CD4-positive, CD25-positive, alpha-beta regulatory T cell (primary cell): ENCODE data around the gene HLCS. TPM values are rescaled to one million over a fixed set of nuclear protein-coding genes. Genes with fewer than 3 reads are reported as not detected.
"Not testable (repeated sequence)": the region's sequence is repeated elsewhere in the genome, so short reads cannot be mapped to it uniquely, and the experiment has no call there.

ENCODE experiments used
- ATAC-seq, 2 donors: fragments of 150-1000 bp; cut with Tn5 transposase; one replicate each; pipeline ENCODE4 v1.10.0; 2021; ENCODE audit warnings: low read depth in 2 of 2, moderate number of reproducible peaks in 2 of 2, moderate library complexity in 1 of 2
- DNase-seq, 3 donors: peaks; one replicate each; pipeline versions ENCODE4 v3.0.0 to v3.0.0-alpha.2; 2012 to 2022; ENCODE audit warnings: mixed read lengths in 1 of 3
- H3K27ac ChIP-seq: one replicate; pipeline ENCODE4 v1.7.0; 2013; ENCODE audit warnings: mild to moderate bottlenecking, low read length; ENCODE audit not compliant: insufficient read depth, poor library complexity, severe bottlenecking
- H3K27me3 ChIP-seq: one replicate; pipeline ENCODE4 v1.7.0; 2013; ENCODE audit warnings: low read length; ENCODE audit not compliant: control insufficient read depth, insufficient read depth
- H3K36me3 ChIP-seq: one replicate; pipeline ENCODE4 v1.7.0; 2013; ENCODE audit warnings: mild to moderate bottlenecking, low read length, moderate library complexity; ENCODE audit not compliant: control insufficient read depth, insufficient read depth
- H3K4me1 ChIP-seq: 2 replicates; pipeline ENCODE4 v1.7.0; 2013; ENCODE audit warnings: mild to moderate bottlenecking, low read length; ENCODE audit not compliant: insufficient read depth, control insufficient read depth, poor library complexity, severe bottlenecking
- H3K4me3 ChIP-seq: one replicate; pipeline ENCODE4 v1.7.0; 2013; ENCODE audit warnings: low read depth, mild to moderate bottlenecking, low read length, moderate library complexity
- H3K9me3 ChIP-seq, 2 experiments: 1 replicate in 1 of 2; 2 replicates in 1 of 2; pipeline ENCODE4 v1.7.0; 2013; ENCODE audit warnings: low read length in 2 of 2, mild to moderate bottlenecking in 1 of 2, moderate library complexity in 1 of 2; ENCODE audit not compliant: control insufficient read depth in 2 of 2
- H3K27ac Mint-ChIP-seq, 3 donors: one replicate each; pipeline ENCODE4 v1.8.0; 2020 to 2022; ENCODE audit warnings: mild to moderate bottlenecking in 3 of 3, mixed read lengths in 3 of 3, moderate library complexity in 2 of 3
- H3K27me3 Mint-ChIP-seq: one replicate; pipeline ENCODE4 v1.8.0; 2022; ENCODE audit warnings: mild to moderate bottlenecking, mixed read lengths
- H3K36me3 Mint-ChIP-seq: one replicate; pipeline ENCODE4 v1.8.0; 2020; ENCODE audit warnings: mixed read lengths
- H3K4me1 Mint-ChIP-seq, 4 donors: one replicate each; pipeline ENCODE4 v1.8.0; 2020 to 2022; ENCODE audit warnings: mixed read lengths in 4 of 4, mild to moderate bottlenecking in 1 of 4
- H3K4me3 Mint-ChIP-seq, 4 donors: one replicate each; pipeline ENCODE4 v1.8.0; 2020 to 2022; ENCODE audit warnings: mild to moderate bottlenecking in 4 of 4, mixed read lengths in 4 of 4, moderate library complexity in 3 of 4
- H3K9me3 Mint-ChIP-seq, 7 donors: one replicate each; pipeline ENCODE4 v1.8.0; 2020 to 2022; ENCODE audit warnings: mixed read lengths in 7 of 7, mild to moderate bottlenecking in 3 of 7, moderate library complexity in 2 of 7
- polyA plus RNA-seq, 4 donors: library from polyadenylated mRNA; unstranded; fragments of 300-500 nt; fragmentation: Illumina TruSeq; gene quantifications; one replicate each; pipeline ENCODE4 v1.2.3, GENCODE V29; 2021
- total RNA-seq: library from RNA; stranded (reverse); gene quantifications from one replicate; pipeline ENCODE4 v1.2.3, GENCODE V29; 2022

HLCS gene
- total and polyA plus RNA-seq, 5 donors from 2014 or later = 5.2 to 13.6 (median 11.0) TPM

GRCh38 chr21:37002851-37003250 lies 36.4 kb upstream of the HLCS start:
- not testable (repeated sequence) for H3K27ac Mint-ChIP-seq, H3K9me3 Mint-ChIP-seq, ATAC-seq, H3K36me3 Mint-ChIP-seq, DNase-seq, H3K4me3 Mint-ChIP-seq, H3K4me3 ChIP-seq, H3K36me3 ChIP-seq, H3K27me3 ChIP-seq, H3K27ac ChIP-seq, H3K9me3 ChIP-seq
- peaks cover 27% of the 10 kb centered on the region for H3K27me3 Mint-ChIP-seq
- H3K4me1 Mint-ChIP-seq = peaks cover 0 to 15% (median 6%) of the 10 kb centered on the region in 4 donors
- H3K4me1 ChIP-seq = peaks cover 14% of the 10 kb centered on the region

DNA sequence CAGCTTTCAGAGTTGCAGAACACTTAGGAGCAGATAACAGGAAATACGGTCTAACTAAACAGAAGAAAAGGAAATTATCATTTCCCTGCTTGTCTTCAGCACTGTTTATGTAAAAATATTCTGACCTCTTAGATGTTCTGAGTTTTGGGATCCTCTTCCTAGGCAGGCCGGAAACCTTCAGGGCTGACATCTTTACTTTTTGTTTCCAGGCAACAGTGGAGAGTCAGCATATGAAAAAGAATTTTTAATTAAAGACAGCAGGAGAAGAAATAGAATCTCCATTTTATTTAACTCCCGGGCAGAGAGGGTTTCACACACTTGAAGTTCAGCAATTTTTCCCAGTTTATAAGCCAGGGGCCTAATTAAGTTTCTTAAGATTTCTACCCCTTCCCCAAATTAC lies 35.0 kb upstream of the HLCS start:
- Mint-ChIP-seq H3K27me3 (peaks cover 17% of the 10 kb centered on the region), H3K36me3 (no peaks in the 10 kb centered on the region), H3K27ac (no peak overlapping the region), H3K9me3 (no peaks in the 10 kb centered on the region), H3K4me1 (peaks cover 0 to 9% (median 2%) of the 10 kb centered on the region in 4 donors), H3K4me3 (no peak overlapping the region)
- Histone ChIP-seq H3K27ac (no peak overlapping the region), H3K4me3 (no peak overlapping the region), H3K36me3 (no peaks in the 10 kb centered on the region), H3K4me1 (peaks cover 6% of the 10 kb centered on the region), H3K9me3 (no peaks in the 10 kb centered on the region), H3K27me3 (peaks cover 2% of the 10 kb centered on the region)
- ATAC-seq = no peak
- no peak for DNase-seq

GRCh38 chr21:37000381-37000780 lies 33.9 kb upstream of the HLCS start:
- ATAC-seq (no peak), DNase-seq (no peak)
- Mint-ChIP-seq H3K27ac (no peak overlapping the region), H3K36me3 (no peaks in the 10 kb centered on the region), H3K4me3 (no peak overlapping the region), H3K27me3 (peaks cover 13% of the 10 kb centered on the region), H3K4me1 (peaks cover 0 to 7% (median 2%) of the 10 kb centered on the region in 4 donors), H3K9me3 (no peaks in the 10 kb centered on the region)
- H3K36me3 ChIP-seq = no peaks in the 10 kb centered on the region
- no peaks in the 10 kb centered on the region for H3K4me1 ChIP-seq
- peaks cover 2% of the 10 kb centered on the region for H3K27me3 ChIP-seq
- H3K9me3 ChIP-seq = no peaks in the 10 kb centered on the region
- no peak overlapping the region for H3K4me3 ChIP-seq
- H3K27ac ChIP-seq = no peak overlapping the region

DNA sequence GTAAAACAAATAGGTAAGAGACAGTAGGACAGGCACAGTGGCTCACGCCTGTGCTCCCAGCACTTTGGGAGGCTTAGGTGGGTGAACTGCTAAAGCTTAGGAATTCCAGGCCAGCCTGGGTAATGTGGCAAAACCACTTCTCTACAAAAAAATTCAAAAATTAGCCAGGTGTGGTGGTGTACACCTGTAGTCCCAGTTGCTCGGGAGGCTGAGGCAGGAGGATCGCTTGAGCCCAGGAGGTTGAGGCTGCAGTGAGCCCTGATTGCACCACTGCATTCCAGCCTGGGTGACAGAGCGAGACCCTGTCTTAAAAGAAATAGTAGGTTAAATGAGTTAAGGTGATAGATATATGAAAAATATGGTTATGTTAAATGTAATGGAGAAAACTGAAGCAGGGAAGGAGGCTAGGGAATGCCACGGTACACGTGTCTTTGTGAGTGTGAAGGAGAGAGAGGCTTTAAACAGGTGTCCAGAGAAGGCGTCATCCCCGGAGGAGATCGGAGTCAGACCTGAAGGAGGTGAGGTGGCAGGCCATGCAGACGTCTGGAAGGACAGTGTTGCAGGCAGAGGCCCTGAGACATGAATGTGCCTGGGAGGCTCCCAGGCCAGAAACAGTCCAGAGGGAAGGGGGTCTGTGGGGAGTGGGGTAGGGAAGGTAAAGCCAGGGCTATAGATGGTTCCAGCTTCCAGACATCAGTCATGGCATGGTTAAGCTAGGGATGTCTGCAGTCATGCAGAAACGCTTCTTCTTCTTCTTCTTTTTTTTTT lies 32.8 kb upstream of the HLCS start:
- H3K4me1 Mint-ChIP-seq = peaks cover 0 to 7% (median 2%) of the 10 kb centered on the region in 4 donors
- no peak overlapping the region for H3K27ac ChIP-seq

GRCh38 chr21:36995285-36995684 lies 28.8 kb upstream of the HLCS start:
- H3K4me3 Mint-ChIP-seq, H3K4me3 ChIP-seq, H3K9me3 Mint-ChIP-seq, H3K36me3 ChIP-seq, H3K4me1 ChIP-seq, H3K27me3 ChIP-seq, H3K9me3 ChIP-seq, DNase-seq, H3K27ac ChIP-seq, H3K27ac Mint-ChIP-seq, ATAC-seq, H3K4me1 Mint-ChIP-seq, H3K36me3 Mint-ChIP-seq: not testable (repeated sequence)
- peaks cover 15% of the 10 kb centered on the region for H3K27me3 Mint-ChIP-seq

More for the DNA sequence above, 32.8 kb upstream of the HLCS start:
- Mint-ChIP-seq H3K36me3 (no peaks in the 10 kb centered on the region), H3K27me3 (peaks cover 10% of the 10 kb centered on the region), H3K27ac (no peak overlapping the region), H3K4me3 (peak overlapping the region in 1 of 4 donors; percentile 55), H3K9me3 (no peaks in the 10 kb centered on the region)
- no peaks in the 10 kb centered on the region for H3K9me3 ChIP-seq
- no peak overlapping the region for H3K4me3 ChIP-seq
- peaks cover 2% of the 10 kb centered on the region for H3K27me3 ChIP-seq
- no peaks in the 10 kb centered on the region for H3K36me3 ChIP-seq
- DNase-seq (no peak), ATAC-seq (no peak)
- H3K4me1 ChIP-seq = no peaks in the 10 kb centered on the region

DNA sequence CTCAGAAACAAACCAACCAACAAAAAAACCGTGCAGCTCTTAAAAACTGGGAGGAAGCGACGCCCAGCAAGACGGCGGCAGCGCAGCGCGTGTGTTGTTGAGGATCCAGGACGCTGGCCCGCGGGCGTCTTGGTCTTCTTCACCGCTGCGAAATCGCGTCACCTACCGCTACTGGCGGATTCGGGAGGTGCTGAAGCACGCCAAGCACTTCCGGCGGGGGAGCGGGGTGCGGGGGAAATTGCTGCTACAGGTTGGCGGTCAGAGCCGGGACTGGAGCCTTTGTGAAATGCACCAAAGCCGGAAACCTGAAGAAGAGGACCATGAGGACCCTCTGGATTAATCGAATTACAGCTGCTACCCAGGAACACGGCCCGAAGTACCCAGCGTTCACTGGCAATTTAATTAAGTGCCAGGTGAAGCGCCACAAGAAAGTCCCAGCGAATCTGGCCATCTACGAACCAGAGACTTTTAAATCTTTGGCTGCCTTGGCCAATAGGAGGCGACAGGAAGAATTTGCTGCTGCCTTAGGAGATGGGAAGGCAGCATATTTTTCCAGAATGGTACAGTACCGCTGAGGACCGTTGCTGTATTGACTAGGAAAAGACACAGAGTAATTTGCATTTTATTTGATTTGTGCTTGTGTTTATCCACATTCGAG lies 28.2 kb upstream of the HLCS start:
- Histone ChIP-seq H3K4me3 (no peak overlapping the region), H3K9me3 (no peaks in the 10 kb centered on the region), H3K27ac (no peak overlapping the region), H3K36me3 (no peaks in the 10 kb centered on the region), H3K27me3 (no peaks in the 10 kb centered on the region), H3K4me1 (no peaks in the 10 kb centered on the region)
- H3K27ac Mint-ChIP-seq = peak overlapping the region in 1 of 3 donors; percentile 46
- H3K27me3 Mint-ChIP-seq = peaks cover 15% of the 10 kb centered on the region
- peak in 1 of 3 donors; percentile 64 for DNase-seq
- no peaks in the 10 kb centered on the region for H3K9me3 Mint-ChIP-seq
- H3K4me3 Mint-ChIP-seq = peak overlapping the region in 2 of 4 donors; percentile 50 to 64
- ATAC-seq = no peak
- no peaks in the 10 kb centered on the region for H3K36me3 Mint-ChIP-seq
- H3K4me1 Mint-ChIP-seq = peaks cover 0 to 3% (median under 1%) of the 10 kb centered on the region in 4 donors

GRCh38 chr21:36992671-36993070 lies 26.2 kb upstream of the HLCS start:
- Histone ChIP-seq H3K9me3 (no peaks in the 10 kb centered on the region), H3K36me3 (no peaks in the 10 kb centered on the region), H3K27ac (no peak overlapping the region), H3K4me1 (no peaks in the 10 kb centered on the region), H3K27me3 (no peaks in the 10 kb centered on the region), H3K4me3 (no peak overlapping the region)
- ATAC-seq = no peak
- H3K4me3 Mint-ChIP-seq = peak overlapping the region in 1 of 4 donors; percentile 56
- H3K27me3 Mint-ChIP-seq = peaks cover 15% of the 10 kb centered on the region
- H3K27ac Mint-ChIP-seq = no peak overlapping the region
- H3K9me3 Mint-ChIP-seq = no peaks in the 10 kb centered on the region
- no peak for DNase-seq
- no peaks in the 10 kb centered on the region for H3K36me3 Mint-ChIP-seq
- H3K4me1 Mint-ChIP-seq = peaks cover 0 to 5% (median 3%) of the 10 kb centered on the region in 4 donors
